HS-5 (cell line): ENCODE results near the gene CASP3.

Experiments used
- DNase-seq: peaks from one replicate; pipeline ENCODE4 v3.0.0-alpha.2; 2012; ENCODE audit warnings: low read depth

CASP3 gene

DNA sequence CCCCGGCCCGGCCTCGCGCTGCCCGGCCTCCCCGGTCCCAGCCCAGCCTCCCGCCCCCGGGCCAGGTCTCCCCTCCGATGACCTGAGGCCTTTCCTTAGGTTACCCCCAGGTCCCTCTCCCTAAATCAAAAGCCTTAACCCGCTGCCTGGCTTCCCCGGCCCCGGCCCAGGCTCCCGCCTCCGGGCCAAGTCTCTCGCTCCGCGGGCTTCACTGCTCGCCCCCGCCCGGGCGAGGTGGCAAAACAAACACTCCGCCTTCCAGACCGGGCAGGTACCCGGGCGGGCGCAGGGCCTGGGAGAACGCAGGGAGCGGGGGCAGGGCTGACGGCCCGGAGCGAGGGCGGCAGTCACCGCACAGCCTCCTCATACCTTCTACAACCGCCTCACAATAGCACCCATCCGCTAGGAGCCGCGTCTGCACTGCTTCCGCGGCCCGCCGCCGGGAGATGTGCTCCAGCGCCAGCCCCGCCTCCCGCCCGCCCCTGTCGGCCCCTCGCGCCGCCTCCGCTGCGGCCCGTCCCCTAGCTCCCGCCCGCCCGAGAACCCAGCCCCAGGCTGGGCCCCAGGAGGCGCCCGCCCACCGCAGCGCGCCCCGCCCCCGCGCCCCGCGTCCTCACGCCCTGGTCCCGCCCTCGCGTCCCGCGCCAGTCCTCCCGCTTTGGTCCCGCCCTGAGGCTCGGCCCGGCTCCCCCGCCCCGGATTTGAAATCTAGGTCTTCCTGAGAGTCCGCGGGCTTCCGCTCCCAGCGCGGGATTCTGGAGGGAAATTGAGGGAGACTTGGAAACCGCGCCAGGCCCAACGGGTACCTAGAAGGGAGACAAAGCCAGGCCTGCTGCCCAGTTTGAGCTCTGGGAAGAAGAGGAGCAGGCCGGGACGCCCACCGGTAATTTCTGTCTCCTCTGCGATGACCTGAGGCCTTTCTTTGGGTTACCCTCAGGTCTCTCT is at the start of gene CASP3, which contains the start of gene PRIMPOL:
TSS of gene CASP3 (minus strand) at position 422 of the 945 bp plus-strand sequence. CDS start 10,994 bp downstream, outside the sequence.
TSS of gene PRIMPOL (plus strand) at position 713 of the 945 bp plus-strand sequence. CDS start 7,403 bp downstream, outside the sequence.
- peak; percentile 73 for DNase-seq

DNA sequence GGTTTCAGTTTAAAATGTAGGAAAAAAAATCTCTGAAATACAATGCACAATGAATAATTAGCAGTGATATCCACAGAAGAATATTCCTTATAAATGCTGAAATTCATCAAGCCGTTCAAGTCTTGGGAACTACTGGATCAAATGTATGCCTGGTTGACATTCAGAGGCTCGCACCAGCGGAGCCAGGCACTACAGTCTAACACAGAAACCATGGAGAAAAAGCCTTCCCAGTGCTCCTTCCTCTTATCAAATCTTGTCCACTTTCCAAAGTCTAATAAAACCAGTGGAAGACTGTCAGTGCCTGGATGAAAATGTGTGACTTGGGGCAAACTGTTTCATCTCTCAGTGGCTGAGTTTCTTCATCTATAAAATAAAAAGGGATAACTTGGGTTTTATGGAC is 48.7 kb upstream of the CASP3 start:
- no peak for DNase-seq

DNA sequence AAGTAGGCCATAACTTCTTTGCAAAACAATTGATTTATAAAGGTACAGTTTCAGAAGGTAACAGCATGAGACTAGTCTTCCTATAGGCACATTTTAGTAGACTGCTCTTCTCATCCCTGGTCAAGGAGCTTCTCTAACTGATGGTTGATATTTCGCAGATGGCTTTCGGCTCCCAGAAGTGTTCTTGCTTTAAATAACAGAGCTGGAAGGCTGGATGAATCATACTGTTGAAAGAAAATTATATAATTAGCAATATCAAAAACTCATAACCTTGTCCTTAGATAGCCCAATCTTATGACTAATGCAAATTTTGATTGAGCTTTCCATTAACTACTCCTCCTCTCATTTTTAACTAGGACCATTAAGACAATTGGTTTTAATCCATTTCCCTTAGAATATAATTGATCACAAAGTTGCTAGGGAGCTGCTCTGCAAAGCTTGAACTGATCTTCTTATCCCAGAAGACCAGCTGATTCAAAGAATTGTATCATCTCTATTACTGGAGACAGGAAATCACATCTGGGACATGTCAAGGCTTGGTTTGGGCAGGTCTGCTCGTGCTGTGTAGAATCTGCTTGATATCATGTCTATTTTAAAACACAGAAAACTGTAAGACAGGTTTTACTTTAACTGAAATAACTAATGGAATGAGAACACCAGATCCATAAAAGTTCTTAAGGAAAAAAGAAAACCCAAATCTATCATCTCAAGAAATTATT is 46.1 kb upstream of the CASP3 start:
- no peak for DNase-seq

- no peak for DNase-seq
Measured at GRCh38 chr4:184694412-184694956, 45.2 kb upstream of the CASP3 start.

GRCh38 chr4:184693056-184693455 is 43.8 kb upstream of the CASP3 start:
- no peak for DNase-seq

GRCh38 chr4:184689681-184690080 is 40.4 kb upstream of the CASP3 start:
- DNase-seq, result no peak

DNA sequence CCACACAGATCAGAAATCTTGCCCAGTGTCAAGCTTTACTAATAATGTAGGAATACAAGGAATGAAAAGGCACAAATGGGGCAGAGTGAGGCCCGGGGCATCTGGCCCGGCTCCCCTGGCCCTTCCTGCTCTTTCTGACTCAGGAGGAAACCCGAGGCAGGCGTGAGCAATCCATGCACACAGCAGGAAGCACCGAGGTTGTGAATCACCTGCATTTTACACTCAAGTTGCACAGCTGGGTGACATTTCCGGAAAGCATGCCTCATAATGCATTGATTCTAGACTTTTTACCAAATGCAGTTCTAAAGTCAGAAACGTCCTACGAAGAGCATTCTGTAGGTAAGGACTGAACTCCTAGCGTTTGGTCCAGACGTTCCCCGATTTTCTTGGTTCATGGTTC is 39.2 kb upstream of the CASP3 start:
- DNase-seq, result peak; percentile 89

DNA sequence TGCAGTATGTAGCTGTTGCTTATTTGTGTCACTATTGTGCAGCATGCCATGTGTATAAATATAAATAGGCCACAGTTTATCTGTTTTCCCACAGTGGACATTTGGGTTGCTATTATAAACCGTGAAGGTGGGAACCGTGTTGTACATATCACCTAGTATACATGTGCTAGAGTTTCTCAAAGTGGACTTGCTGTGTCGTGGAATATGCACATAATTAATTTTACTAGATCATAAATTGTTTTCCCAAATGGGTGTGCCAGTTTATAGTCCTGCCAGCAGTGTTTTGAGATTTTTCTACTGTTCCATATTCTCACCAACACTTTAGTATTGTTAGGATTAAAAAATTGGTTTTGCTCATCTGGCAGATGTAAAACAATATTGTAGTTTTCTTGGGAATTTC is 38.8 kb upstream of the CASP3 start:
- DNase-seq, result no peak

DNA sequence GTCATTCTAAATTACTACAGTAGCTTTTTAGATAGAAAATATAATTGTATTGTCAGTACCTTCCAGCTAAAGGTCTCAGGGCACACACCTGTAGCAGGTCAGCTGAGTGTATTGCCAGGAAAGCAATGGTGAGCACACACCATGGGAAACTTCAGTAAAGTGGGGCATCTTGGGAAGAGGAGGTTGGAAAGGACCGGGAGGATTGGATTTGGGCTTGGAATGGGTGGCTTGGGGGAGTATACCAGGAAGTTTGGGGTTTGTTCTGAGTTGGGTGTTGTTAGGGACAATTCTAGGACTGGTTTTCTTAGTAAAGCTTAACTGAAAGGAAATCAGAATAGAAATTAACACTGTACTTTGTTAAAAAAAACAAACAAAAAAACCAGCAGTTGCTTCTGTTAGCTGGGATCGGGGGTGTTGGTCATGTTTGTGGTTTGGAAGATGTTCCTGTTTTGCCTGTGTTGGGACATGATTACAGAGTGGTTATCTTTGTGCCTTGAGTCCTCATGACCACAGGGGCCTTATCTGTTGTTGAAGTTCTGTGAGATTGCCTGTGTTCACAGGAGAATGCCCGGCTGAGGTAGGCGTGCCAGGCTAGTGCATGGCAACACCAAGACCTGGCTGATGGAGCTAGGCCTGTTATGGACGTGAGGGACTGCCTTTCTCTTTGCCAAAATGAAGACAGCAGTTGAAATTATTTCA is 35.4 kb upstream of the CASP3 start:
- DNase-seq, result no peak

DNA sequence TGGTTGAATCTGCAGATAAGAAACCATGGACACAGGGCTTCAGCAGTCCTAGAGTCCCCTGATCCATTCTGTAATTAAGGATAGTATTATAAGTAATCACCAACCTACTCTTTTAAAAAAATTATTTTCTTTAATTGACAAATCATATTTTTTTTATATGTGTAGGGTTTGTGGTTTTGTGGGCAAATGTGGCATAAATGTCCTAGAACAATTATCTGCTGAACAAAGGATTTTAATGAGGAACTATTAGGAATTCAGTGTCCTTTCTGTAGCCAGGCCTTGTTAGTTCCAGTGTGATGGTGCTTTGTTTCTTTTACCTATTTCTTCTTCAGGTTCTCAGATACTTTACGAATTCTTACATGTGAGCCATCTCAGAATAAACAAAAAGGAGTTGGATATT is 32.7 kb upstream of the CASP3 start:
- DNase-seq, result no peak

DNA sequence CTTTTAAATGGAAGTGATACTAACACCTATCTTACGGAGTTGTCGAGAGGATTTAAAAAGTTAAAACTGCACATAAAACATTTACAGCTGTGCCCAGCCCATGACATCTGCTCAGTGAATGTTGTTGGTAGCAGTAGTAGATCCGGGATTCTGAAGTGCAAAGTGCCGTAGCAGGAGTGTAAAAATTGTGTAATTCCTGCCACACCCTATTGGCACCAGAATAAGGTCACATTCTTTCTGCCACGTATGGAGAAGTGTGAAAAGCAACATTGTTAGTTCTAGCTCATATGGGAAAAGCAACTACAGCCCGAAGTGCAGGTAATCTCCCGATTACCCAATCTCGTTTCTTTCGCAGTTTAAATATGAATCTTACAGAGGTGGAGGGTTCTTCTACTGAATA is 31.5 kb upstream of the CASP3 start:
- no peak for DNase-seq

- no peak for DNase-seq
Measured at GRCh38 chr4:184675821-184676492, 26.7 kb upstream of the CASP3 start.

DNA sequence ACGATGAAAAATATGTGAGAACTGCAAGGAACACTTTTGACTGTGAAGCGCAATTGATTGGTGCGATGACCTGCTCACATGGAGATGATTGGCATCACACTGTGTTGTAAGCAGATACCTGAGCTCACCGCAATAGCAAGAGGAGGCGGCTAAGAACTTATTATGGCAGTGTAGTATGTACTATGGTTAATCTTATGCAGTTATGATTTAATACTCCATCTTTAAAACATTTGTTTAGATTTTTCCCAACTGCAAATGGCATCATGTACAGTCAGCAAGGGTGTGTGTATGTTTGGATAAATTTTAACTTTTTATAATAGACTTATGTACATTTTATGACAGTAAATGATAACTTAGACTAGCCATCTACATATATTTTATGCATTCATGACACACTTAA is 25.8 kb upstream of the CASP3 start:
- DNase-seq, result no peak

- no peak for DNase-seq
Measured at GRCh38 chr4:184674011-184674410, 24.8 kb upstream of the CASP3 start.

DNA sequence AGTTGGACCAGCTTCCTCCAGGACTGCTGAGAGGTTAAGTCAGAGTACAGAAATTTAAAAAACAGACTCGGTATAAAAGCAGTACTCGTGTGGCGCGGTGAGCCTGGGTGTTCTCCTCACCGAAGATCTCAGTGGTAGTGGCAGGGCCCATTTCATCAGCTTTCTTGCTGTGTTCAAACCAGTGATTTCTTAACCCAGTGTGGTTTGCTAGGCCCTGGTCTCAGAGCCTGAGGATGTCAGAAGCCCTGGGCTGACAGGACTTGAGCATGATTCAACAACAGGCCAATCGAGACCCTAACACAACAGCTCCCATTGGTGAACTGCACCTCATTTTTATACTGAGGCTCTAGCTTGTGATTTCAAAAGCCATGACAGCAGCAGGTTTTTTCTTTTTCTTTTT is 23.5 kb upstream of the CASP3 start:
- no peak for DNase-seq

DNA sequence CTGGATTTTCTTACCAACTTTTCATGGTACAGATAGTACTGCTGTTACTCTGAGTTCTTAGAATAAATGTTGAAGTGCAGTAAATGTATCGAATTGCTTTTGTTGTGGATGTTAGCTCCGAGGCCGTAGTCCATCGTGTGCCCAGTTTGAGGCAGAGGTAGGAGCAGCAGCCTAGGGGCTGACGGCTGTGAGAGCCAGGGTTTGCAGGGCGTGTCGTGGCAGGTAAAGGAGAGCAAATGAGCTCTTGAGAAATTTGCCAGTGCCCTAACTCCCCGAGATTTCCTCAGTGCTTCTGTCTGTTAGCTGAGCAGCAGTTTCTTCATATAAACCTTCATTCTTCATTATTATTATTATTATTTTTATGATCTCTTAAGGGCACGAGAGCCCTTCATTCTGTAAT is 21.9 kb upstream of the CASP3 start:
- no peak for DNase-seq

- no peak for DNase-seq
Measured at GRCh38 chr4:184669251-184669650, 20.0 kb upstream of the CASP3 start.

DNA sequence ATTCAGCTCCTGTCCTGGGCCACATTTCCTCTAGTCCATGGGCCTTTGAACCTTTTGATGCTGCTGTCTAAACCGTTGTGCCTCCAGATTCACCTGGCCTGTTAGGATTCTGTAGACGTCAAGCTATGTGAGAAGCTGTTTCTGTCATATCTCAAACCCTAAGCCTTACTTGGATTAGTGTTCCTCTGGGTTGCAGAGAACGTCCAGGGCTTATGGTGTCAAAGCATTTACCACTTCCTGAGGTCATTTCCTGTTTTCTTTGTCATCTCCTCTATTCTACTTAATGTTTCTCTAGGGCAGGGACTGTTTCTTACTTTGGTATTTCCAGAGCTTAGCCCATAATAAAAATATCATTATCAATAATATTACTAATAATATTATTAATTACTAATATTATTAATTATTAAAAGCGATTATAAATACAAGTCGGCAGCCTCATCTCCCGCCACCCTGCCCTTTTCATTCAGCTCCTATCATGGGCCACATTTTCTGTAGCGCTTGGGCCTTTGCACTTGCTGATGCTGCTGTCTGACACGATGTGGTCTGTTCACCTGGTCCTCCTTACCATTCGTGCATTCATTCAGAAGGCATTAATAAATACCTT is 19.4 kb upstream of the CASP3 start:
- no peak for DNase-seq

DNA sequence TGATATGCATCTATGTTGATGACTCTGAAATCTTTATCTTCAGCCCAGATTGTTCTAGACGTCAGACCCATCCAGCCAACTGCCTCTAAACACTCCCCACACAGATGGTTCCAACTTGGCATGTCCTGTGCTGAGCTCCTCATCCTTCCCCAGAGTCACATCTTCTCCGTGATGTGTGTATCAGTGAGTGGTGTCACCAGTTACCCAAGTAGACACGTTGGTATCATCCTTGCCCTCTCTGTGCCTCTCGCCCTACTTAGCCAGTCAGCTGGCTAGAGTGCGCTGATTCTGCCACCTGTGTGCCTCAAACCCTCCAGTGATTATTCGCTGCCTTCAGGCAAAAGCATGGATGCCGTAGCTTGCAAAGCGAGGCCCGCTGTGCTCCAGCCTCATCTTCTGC is 18.8 kb upstream of the CASP3 start:
- DNase-seq, result no peak

GRCh38 chr4:184666670-184667069 is 17.4 kb upstream of the CASP3 start:
- no peak for DNase-seq
